Neuronal stem cell (in vitro differentiated cells): ENCODE measurements around the gene ERVH48-1. TPM values are rescaled to one million over a fixed set of nuclear protein-coding genes. Genes with fewer than 3 reads are reported as not detected.

ENCODE experiments used
- DNase-seq: peaks from one replicate; pipeline ENCODE4 v3.0.0-alpha.2; 2013; ENCODE audit warnings: low spot score
- H2AFZ ChIP-seq: one replicate; pipeline ENCODE4 v1.6.1; 2013; ENCODE audit warnings: mild to moderate bottlenecking, low read length, inconsistent platforms
- H2AK5ac ChIP-seq: 2 replicates; pipeline ENCODE4 v1.6.1; 2013; ENCODE audit warnings: low read depth, mild to moderate bottlenecking, inconsistent platforms, low read length, moderate library complexity, mixed read lengths
- H2BK120ac ChIP-seq: 2 replicates; pipeline ENCODE4 v1.6.1; 2013; ENCODE audit warnings: low read depth, mild to moderate bottlenecking, inconsistent platforms, low read length, moderate library complexity, mixed read lengths
- H2BK12ac ChIP-seq: one replicate; pipeline ENCODE4 v1.6.1; 2013; ENCODE audit warnings: low read length, inconsistent platforms
- H2BK15ac ChIP-seq: 2 replicates; pipeline ENCODE4 v1.6.1; 2013; ENCODE audit warnings: mild to moderate bottlenecking, low read length, inconsistent platforms, mixed read lengths
- H2BK5ac ChIP-seq: one replicate; pipeline ENCODE4 v1.6.1; 2013; ENCODE audit warnings: inconsistent platforms, mild to moderate bottlenecking, low read length, moderate library complexity
- H3K14ac ChIP-seq: one replicate; pipeline ENCODE4 v1.6.1; 2013; ENCODE audit warnings: low read length, inconsistent platforms
- H3K18ac ChIP-seq: 2 replicates; pipeline ENCODE4 v1.6.1; 2013; ENCODE audit warnings: low read length, inconsistent platforms
- H3K23ac ChIP-seq: 2 replicates; pipeline ENCODE4 v1.6.1; 2013; ENCODE audit warnings: low read depth, mild to moderate bottlenecking, mixed read lengths, low read length, inconsistent platforms; ENCODE audit not compliant: poor library complexity
- H3K27ac ChIP-seq: replicated peaks from 3 replicates; pipeline ENCODE4 v1.5.1; 2013; ENCODE audit warnings: low read length, inconsistent platforms
- H3K27me3 ChIP-seq, 3 experiments: 2 replicates each; pipeline ENCODE4 v1.6.1; 2013; ENCODE audit warnings: low read length in 3 of 3, mild to moderate bottlenecking in 2 of 3, inconsistent platforms in 1 of 3, low read depth in 1 of 3, mixed read lengths in 1 of 3, moderate library complexity in 1 of 3; ENCODE audit not compliant: control insufficient read depth in 3 of 3, insufficient read depth in 3 of 3
- H3K36me3 ChIP-seq, 2 donors: replicated peaks in 1 of 2; 2 replicates each; pipeline ENCODE4 v1.6.1; 2013; ENCODE audit warnings: low read length in 2 of 2; ENCODE audit not compliant: control insufficient read depth in 2 of 2, insufficient read depth in 2 of 2
- H3K4ac ChIP-seq: 2 replicates; pipeline ENCODE4 v1.6.1; 2013; ENCODE audit warnings: inconsistent platforms, mild to moderate bottlenecking, low read length, moderate library complexity
- H3K4me1 ChIP-seq, 2 donors: 1 replicate in 1 of 2; 2 replicates in 1 of 2; pipeline ENCODE4 v1.6.1; 2013; ENCODE audit warnings: low read length in 2 of 2, low read depth in 1 of 2; ENCODE audit not compliant: control insufficient read depth in 2 of 2, insufficient read depth in 1 of 2
- H3K4me2 ChIP-seq: one replicate; pipeline ENCODE4 v1.6.1; 2013; ENCODE audit warnings: mild to moderate bottlenecking, low read length, inconsistent platforms; ENCODE audit not compliant: insufficient read depth, poor library complexity, severe bottlenecking
- H3K4me3 ChIP-seq, 2 donors: 2 replicates each; pipeline ENCODE4 v1.5.1; 2013; ENCODE audit warnings: low read length in 2 of 2, mild to moderate bottlenecking in 2 of 2, inconsistent platforms in 1 of 2, moderate library complexity in 1 of 2
- H3K79me1 ChIP-seq: one replicate; pipeline ENCODE4 v1.6.1; 2013; ENCODE audit warnings: low read depth, mild to moderate bottlenecking, inconsistent platforms, low read length, moderate library complexity
- H3K9ac ChIP-seq: one replicate; pipeline ENCODE4 v1.6.1; 2013; ENCODE audit warnings: mild to moderate bottlenecking, low read depth, low read length, inconsistent platforms; ENCODE audit not compliant: poor library complexity
- H3K9me3 ChIP-seq, 2 donors: replicated peaks in 1 of 2; 2 replicates each; pipeline versions ENCODE3 to v1.6.1; 2013; ENCODE audit warnings: low read length in 2 of 2, mild to moderate bottlenecking in 2 of 2, inconsistent platforms in 1 of 2, low read depth in 1 of 2, mixed read lengths in 1 of 2, moderate library complexity in 1 of 2; ENCODE audit not compliant: control insufficient read depth in 2 of 2, insufficient read depth in 1 of 2
- H4K8ac ChIP-seq: one replicate; pipeline ENCODE4 v1.6.1; 2013; ENCODE audit warnings: low read depth, mild to moderate bottlenecking, inconsistent platforms, low read length, moderate library complexity
- H4K91ac ChIP-seq: one replicate; pipeline ENCODE4 v1.6.1; 2013; ENCODE audit warnings: low read length, low read depth, mild to moderate bottlenecking, inconsistent platforms; ENCODE audit not compliant: poor library complexity
- WGBS, 2 donors: extraction: QIAGEN DNeasy Blood & Tissue Kit; methylation state at CpG; one replicate each; pipeline ENCODE4 v1.1.7; 2013; ENCODE audit warnings: missing lambda C conversion rate in 2 of 2, mixed read lengths in 1 of 2; ENCODE audit not compliant: insufficient read length in 2 of 2, insufficient replicate concordance in 1 of 2; ENCODE audit errors: extremely low coverage in 2 of 2; 5-methylcytosine and 5-hydroxymethylcytosine counted together
- polyA plus RNA-seq, 2 experiments: library from polyadenylated mRNA; stranded (reverse); fragments of 200-250 nt; gene quantifications; one replicate each; pipeline ENCODE4 v1.2.3, GENCODE V29; 2013

The ERVH48-1 gene
- polyA plus RNA-seq (2013, experiment 1 of 2), result 0.10 TPM
- 0.12 TPM for polyA plus RNA-seq (2013, experiment 2 of 2)

GRCh38 chr21:42925114-42925926 is at the start of gene ERVH48-1:
TSS of gene ERVH48-1 (minus strand) at chr21:42925630. CDS start at chr21:42919006, 6,624 bp downstream.
- Histone ChIP-seq H3K79me1 (no peaks in the 10 kb centered on the region), H3K4me3 (no peak within 1 kb of the TSS), H3K9ac (no peak within 1 kb of the TSS), H3K9me3 (peaks cover 2 to 4% of the 10 kb centered on the region in 2 donors), H3K18ac (peak within 1 kb of the TSS; percentile 21), H2BK120ac (no peak within 1 kb of the TSS), H2AFZ (no peak within 1 kb of the TSS), H3K14ac (no peak within 1 kb of the TSS), H3K4ac (no peak within 1 kb of the TSS), H4K8ac (no peak within 1 kb of the TSS), H3K27me3 (no peaks in the 10 kb centered on the region), H2AK5ac (peak within 1 kb of the TSS; percentile 11), H2BK5ac (no peak within 1 kb of the TSS), H3K27ac (peak within 1 kb of the TSS; percentile 46), H2BK15ac (peak within 1 kb of the TSS; percentile 61), H3K36me3 (no peaks in the 10 kb centered on the region), H3K4me2 (no peak within 1 kb of the TSS), H3K4me1 (peaks cover 6 to 12% of the 10 kb centered on the region in 2 donors), H3K23ac (peak within 1 kb of the TSS; percentile 92), H4K91ac (no peak within 1 kb of the TSS), H2BK12ac (no peak within 1 kb of the TSS)
- no peak for DNase-seq
- no CpG with 5 or more reads among the region's 29 CpGs for WGBS, 2 donors

- peaks cover 10% of the 10 kb centered on the region for H3K79me1 ChIP-seq
- peak within 1 kb of the TSS; percentile 90 for H3K14ac ChIP-seq
- H2BK15ac ChIP-seq, result peak within 1 kb of the TSS; percentile 30
- DNase-seq, result peak; percentile 98
- peak within 1 kb of the TSS; percentile 90 for H4K91ac ChIP-seq
- peak within 1 kb of the TSS; percentile 84 to 85 for H3K4me3 ChIP-seq
- peaks cover 5 to 25% of the 10 kb centered on the region in 2 donors for H3K9me3 ChIP-seq
- H3K4me2 ChIP-seq, result peak within 1 kb of the TSS; percentile 89
- peaks cover 2 to 27% of the 10 kb centered on the region in 2 donors for H3K36me3 ChIP-seq
- peak within 1 kb of the TSS; percentile 100 for H3K18ac ChIP-seq
- H4K8ac ChIP-seq, result peak within 1 kb of the TSS; percentile 99
- H3K4me1 ChIP-seq, result peaks cover 6 to 7% of the 10 kb centered on the region in 2 donors
- peak within 1 kb of the TSS; percentile 87 for H2BK120ac ChIP-seq
- H2AFZ ChIP-seq, result peak within 1 kb of the TSS; percentile 93
- H3K27ac ChIP-seq, result peak within 1 kb of the TSS; percentile 94
- peak within 1 kb of the TSS; percentile 89 for H3K9ac ChIP-seq
- H2BK12ac ChIP-seq, result no peak within 1 kb of the TSS
- no CpG with 5 or more reads among the region's 106 CpGs for WGBS, 2 donors
- H2BK5ac ChIP-seq, result peak within 1 kb of the TSS; percentile 96
- H3K4ac ChIP-seq, result peak within 1 kb of the TSS; percentile 87
- peak within 1 kb of the TSS; percentile 98 for H3K23ac ChIP-seq
- H2AK5ac ChIP-seq, result peak within 1 kb of the TSS; percentile 99
- H3K27me3 ChIP-seq, result no peaks in the 10 kb centered on the region
Measured at GRCh38 chr21:42973991-42974831, 48.8 kb upstream of the ERVH48-1 start, which contains the start of gene PKNOX1. TSS of gene PKNOX1 (plus strand) at chr21:42974562. CDS start at chr21:43004382, 29,820 bp downstream.

- Histone ChIP-seq H4K8ac (peak overlapping the region; percentile 99), H2BK120ac (peak overlapping the region; percentile 57), H3K4ac (peak overlapping the region; percentile 85), H2AK5ac (peak overlapping the region; percentile 99), H2BK5ac (peak overlapping the region; percentile 96), H3K4me3 (peak overlapping the region; percentile 47 to 76), H3K9me3 (peaks cover 5 to 18% of the 10 kb centered on the region in 2 donors), H3K79me1 (peaks cover 10% of the 10 kb centered on the region), H3K9ac (no peak overlapping the region), H4K91ac (peak overlapping the region; percentile 90), H3K23ac (peak overlapping the region; percentile 98), H3K27ac (peak overlapping the region; percentile 68), H3K36me3 (peaks cover 2 to 20% of the 10 kb centered on the region in 2 donors), H3K4me2 (peak overlapping the region; percentile 89), H3K4me1 (peaks cover 6 to 7% of the 10 kb centered on the region in 2 donors), H3K14ac (peak overlapping the region; percentile 90), H2BK12ac (no peak overlapping the region), H2BK15ac (peak overlapping the region; percentile 30), H3K27me3 (no peaks in the 10 kb centered on the region), H2AFZ (peak overlapping the region; percentile 93), H3K18ac (peak overlapping the region; percentile 100)
- WGBS, 2 donors, result no CpG with 5 or more reads among the region's 19 CpGs
- DNase-seq, result no peak
Measured at GRCh38 chr21:42973309-42973990, 48.0 kb upstream of the ERVH48-1 start.
